GM23338 (cell line): Measurements from ENCODE around the gene DNAH8. TPM values are rescaled to one million over a fixed set of nuclear protein-coding genes. Genes with fewer than 3 reads are reported as not detected.

Source experiments
- CREB1 ChIP-seq: fragments of 250-450 bp; sonication (Bioruptor Pico); IDR thresholded peaks from 2 replicates; pipeline ENCODE4 v1.5.0; 2020; ENCODE audit warnings: low read depth, mild to moderate bottlenecking, moderate library complexity
- EZH2 ChIP-seq: fragments of 200-600 bp; sonication (generic); IDR thresholded peaks from one replicate; pipeline ENCODE4 v1.8.0; 2017; ENCODE audit warnings: antibody characterized with exemption, mild to moderate bottlenecking, low read depth; ENCODE audit not compliant: unreplicated experiment
- EZH2phosphoT487 ChIP-seq: fragments of 200-600 bp; sonication (generic); IDR thresholded peaks from one replicate; pipeline ENCODE4 v1.8.1; 2018; ENCODE audit warnings: antibody characterized with exemption; ENCODE audit not compliant: unreplicated experiment
- JUNB ChIP-seq: IDR thresholded peaks from one replicate; pipeline ENCODE4 v1.6.1; 2016; ENCODE audit warnings: antibody characterized with exemption; ENCODE audit not compliant: unreplicated experiment
- NANOG ChIP-seq: IDR thresholded peaks from 2 replicates; pipeline ENCODE4 v1.6.1; 2016; ENCODE audit warnings: antibody characterized with exemption, borderline replicate concordance
- POLR2AphosphoS5 ChIP-seq: IDR thresholded peaks from 2 replicates; pipeline ENCODE4 v1.6.1; 2016; ENCODE audit warnings: antibody characterized with exemption, low read depth
- STAT1 ChIP-seq: IDR thresholded peaks from one replicate; pipeline ENCODE4 v1.6.1; 2016; ENCODE audit warnings: antibody characterized with exemption; ENCODE audit not compliant: unreplicated experiment
- ZNF114 ChIP-seq: fragments of 250-450 bp; sonication (Bioruptor Pico); IDR thresholded peaks from 2 replicates; pipeline ENCODE4 v1.5.0; 2020; ENCODE audit warnings: mild to moderate bottlenecking, moderate library complexity
- ZNF331 ChIP-seq: fragments of 250-450 bp; sonication (Bioruptor Pico); IDR thresholded peaks from 2 replicates; pipeline ENCODE4 v1.5.0; 2020; ENCODE audit warnings: low read depth, mild to moderate bottlenecking, moderate library complexity
- polyA plus RNA-seq: library from polyadenylated mRNA; unstranded; fragments of >200 nt; fragmentation: Nextera tagmentation; extraction: Ambion mirVana; gene quantifications from 2 replicates; pipeline ENCODE4 v1.2.1, GENCODE V29; 2016
- total RNA-seq: library from RNA; depleted of rRNA; stranded (reverse); fragments of >200 nt; shearing (Covaris generic); gene quantifications from 2 replicates; pipeline ENCODE4 v1.2.3, GENCODE V29; 2014
- TF ChIP-seq, protein P1 (sequence below): IDR thresholded peaks from one replicate; pipeline ENCODE4 v1.6.1; 2018; ENCODE audit warnings: antibody characterized with exemption; ENCODE audit not compliant: unreplicated experiment
- TF ChIP-seq, protein P2 (sequence below), 2 experiments: fragments of 200-600 bp in 1 of 2; sonication (generic) in 1 of 2; conservative IDR thresholded peaks; 2 replicates each; pipeline versions ENCODE4 v1.5.1 to v1.6.1; 2016 to 2017; ENCODE audit warnings: antibody characterized with exemption in 2 of 2, low read depth in 2 of 2, mild to moderate bottlenecking in 2 of 2, moderate library complexity in 1 of 2
- TF ChIP-seq, protein P3 (sequence below): IDR thresholded peaks from 2 replicates; pipeline ENCODE4 v1.6.1; 2016; ENCODE audit warnings: antibody characterized with exemption

DNAH8 gene
- total and polyA plus RNA-seq, 2 experiments from 2014 or later = 0.02 TPM; not detected in 1

DNA sequence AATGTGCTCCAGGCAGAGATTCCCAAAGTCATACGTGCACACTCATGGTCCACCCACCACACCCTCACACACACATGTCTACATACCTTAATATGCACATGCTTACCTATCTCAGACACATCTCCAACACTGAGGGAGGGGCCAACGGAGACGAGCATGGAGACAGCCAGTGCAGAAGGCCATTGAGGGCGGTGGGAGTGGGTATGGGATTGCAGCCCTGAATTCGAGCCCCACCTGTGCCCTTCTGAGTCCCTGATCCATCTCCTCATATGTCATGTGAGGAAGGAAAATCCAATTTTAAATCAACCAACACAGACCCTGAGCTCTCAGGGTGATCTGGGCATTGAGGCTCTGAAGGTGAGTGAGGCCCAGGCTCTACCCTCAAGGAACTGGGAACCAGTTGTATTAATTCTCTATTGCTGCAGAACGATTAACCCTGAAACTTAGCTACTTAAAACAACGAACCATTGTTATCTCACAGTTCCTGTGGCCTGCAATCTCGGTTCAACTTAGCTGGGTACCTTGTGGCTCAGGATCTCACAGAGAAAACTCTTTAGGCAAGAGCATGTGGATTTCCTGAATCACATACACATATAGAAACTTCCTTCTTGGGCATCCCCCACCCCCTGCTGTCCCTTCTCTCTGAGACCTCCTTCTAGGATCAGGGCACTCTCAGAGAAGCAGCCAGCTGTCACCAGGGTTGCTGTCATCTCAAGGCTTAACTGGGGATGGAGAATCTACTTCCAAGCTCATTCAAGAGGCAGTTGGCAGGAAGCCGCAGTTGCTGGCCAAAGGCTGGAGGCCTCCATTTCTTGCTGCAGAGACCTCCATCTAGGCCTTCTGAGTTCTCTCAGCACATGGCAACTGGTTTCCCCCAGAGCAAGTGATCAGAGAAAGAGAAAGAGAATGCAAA is 361.8 kb downstream of the DNAH8 start (continued):
- TF ChIP-seq, protein P1, sequence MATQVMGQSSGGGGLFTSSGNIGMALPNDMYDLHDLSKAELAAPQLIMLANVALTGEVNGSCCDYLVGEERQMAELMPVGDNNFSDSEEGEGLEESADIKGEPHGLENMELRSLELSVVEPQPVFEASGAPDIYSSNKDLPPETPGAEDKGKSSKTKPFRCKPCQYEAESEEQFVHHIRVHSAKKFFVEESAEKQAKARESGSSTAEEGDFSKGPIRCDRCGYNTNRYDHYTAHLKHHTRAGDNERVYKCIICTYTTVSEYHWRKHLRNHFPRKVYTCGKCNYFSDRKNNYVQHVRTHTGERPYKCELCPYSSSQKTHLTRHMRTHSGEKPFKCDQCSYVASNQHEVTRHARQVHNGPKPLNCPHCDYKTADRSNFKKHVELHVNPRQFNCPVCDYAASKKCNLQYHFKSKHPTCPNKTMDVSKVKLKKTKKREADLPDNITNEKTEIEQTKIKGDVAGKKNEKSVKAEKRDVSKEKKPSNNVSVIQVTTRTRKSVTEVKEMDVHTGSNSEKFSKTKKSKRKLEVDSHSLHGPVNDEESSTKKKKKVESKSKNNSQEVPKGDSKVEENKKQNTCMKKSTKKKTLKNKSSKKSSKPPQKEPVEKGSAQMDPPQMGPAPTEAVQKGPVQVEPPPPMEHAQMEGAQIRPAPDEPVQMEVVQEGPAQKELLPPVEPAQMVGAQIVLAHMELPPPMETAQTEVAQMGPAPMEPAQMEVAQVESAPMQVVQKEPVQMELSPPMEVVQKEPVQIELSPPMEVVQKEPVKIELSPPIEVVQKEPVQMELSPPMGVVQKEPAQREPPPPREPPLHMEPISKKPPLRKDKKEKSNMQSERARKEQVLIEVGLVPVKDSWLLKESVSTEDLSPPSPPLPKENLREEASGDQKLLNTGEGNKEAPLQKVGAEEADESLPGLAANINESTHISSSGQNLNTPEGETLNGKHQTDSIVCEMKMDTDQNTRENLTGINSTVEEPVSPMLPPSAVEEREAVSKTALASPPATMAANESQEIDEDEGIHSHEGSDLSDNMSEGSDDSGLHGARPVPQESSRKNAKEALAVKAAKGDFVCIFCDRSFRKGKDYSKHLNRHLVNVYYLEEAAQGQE = no peak
- no peak for TF ChIP-seq JUNB
- TF ChIP-seq ZNF331 (CRISPR knock-in tag) = no peak
- TF ChIP-seq EZH2phosphoT487 = no peak
- no peak for TF ChIP-seq NANOG
- no peak for TF ChIP-seq STAT1
- TF ChIP-seq, protein P2, sequence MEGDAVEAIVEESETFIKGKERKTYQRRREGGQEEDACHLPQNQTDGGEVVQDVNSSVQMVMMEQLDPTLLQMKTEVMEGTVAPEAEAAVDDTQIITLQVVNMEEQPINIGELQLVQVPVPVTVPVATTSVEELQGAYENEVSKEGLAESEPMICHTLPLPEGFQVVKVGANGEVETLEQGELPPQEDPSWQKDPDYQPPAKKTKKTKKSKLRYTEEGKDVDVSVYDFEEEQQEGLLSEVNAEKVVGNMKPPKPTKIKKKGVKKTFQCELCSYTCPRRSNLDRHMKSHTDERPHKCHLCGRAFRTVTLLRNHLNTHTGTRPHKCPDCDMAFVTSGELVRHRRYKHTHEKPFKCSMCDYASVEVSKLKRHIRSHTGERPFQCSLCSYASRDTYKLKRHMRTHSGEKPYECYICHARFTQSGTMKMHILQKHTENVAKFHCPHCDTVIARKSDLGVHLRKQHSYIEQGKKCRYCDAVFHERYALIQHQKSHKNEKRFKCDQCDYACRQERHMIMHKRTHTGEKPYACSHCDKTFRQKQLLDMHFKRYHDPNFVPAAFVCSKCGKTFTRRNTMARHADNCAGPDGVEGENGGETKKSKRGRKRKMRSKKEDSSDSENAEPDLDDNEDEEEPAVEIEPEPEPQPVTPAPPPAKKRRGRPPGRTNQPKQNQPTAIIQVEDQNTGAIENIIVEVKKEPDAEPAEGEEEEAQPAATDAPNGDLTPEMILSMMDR (conservative IDR thresholded peaks at IDR 0.05; ENCODE audit: low read depth in 2 of 2) = no peak
- TF ChIP-seq EZH2 = no peak
- TF ChIP-seq, protein P3, sequence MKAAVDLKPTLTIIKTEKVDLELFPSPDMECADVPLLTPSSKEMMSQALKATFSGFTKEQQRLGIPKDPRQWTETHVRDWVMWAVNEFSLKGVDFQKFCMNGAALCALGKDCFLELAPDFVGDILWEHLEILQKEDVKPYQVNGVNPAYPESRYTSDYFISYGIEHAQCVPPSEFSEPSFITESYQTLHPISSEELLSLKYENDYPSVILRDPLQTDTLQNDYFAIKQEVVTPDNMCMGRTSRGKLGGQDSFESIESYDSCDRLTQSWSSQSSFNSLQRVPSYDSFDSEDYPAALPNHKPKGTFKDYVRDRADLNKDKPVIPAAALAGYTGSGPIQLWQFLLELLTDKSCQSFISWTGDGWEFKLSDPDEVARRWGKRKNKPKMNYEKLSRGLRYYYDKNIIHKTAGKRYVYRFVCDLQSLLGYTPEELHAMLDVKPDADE = no peak
- no peak for TF ChIP-seq CREB1 (CRISPR knock-in tag)
- no peak for TF ChIP-seq ZNF114 (CRISPR knock-in tag)
- no peak for TF ChIP-seq POLR2AphosphoS5
